ENCODE results near the gene GAREM1.
"Not testable (repeated sequence)": the region's sequence is repeated elsewhere in the genome, so short reads cannot be mapped to it uniquely, and the experiment has no call there.

The GAREM1 gene

DNA sequence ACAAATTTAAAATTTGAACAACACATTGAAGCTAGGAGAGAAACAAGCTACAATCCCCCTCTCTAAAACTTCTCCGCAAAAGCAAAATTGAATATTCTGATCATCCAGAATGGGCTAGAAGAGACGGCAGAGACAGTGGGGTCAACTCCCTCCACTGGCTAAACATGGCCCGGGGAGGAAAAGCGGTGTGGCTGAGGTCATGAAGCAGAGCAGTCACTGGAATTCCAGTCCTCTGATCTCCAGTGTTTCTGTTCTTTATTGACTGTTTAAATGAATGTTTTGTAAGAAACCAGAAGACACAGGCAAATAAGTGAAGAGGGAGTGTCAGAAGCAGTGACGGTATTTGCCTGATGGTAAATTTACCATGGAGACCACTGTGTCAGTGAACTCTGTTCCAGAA is 116.2 kb downstream of the GAREM1 start:
- Histone ChIP-seq H3K27ac (ENCODE audit: low read length) (no peak overlapping the region), H3K4me3 (ENCODE audit: low read length) (no peak overlapping the region), H3K9me3 (ENCODE audit: control insufficient read depth, insufficient read depth, low read length) (no peaks in the 10 kb centered on the region), H3K4me1 (ENCODE audit: control insufficient read depth, insufficient read depth, low read length) (peaks cover 2% of the 10 kb centered on the region; the same call in 1 of the 2 replicates), H3K27me3 (ENCODE audit: control insufficient read depth, insufficient read depth, low read length) (no peaks in the 10 kb centered on the region), H3K36me3 (ENCODE audit: control insufficient read depth, insufficient read depth, low read length) (no peaks in the 10 kb centered on the region)
- no peak for DNase-seq (ENCODE audit: low read depth, low spot score)
- no CpG with 5 or more reads among the region's 5 CpGs for WGBS (ENCODE audit: insufficient coverage, insufficient read length)

DNA sequence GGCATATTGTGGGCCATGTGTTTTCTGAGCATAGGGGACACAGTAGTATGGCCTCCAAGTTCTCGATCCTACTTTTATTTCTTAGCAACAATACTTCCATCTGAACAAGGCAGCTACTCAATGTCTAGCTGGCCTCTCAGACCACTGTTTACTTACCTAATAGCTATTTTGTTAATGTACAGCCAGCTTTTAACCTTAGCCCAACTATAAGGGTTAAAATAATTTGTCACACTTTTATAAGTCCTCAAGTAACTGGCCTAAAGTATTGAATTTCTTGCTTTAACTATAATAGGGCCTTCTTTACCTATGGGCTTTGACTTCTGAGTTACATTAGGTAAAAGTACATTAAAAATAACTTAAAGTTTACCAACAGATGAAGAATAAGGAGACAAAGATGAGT is 117.4 kb downstream of the GAREM1 start:
- H3K4me1 ChIP-seq (ENCODE audit: control insufficient read depth, insufficient read depth, low read length), result 0 out of 2 replicates have a peak, but pooled peaks cover 2% of the 10 kb centered on the region
- no peaks in the 10 kb centered on the region for H3K9me3 ChIP-seq (ENCODE audit: control insufficient read depth, insufficient read depth, low read length)
- WGBS (ENCODE audit: insufficient coverage, insufficient read length), result no CpG with 5 or more reads among the region's 1 CpG
- DNase-seq (ENCODE audit: low read depth, low spot score), result no peak
- H3K27me3 ChIP-seq (ENCODE audit: control insufficient read depth, insufficient read depth, low read length), result no peaks in the 10 kb centered on the region
- no peaks in the 10 kb centered on the region for H3K36me3 ChIP-seq (ENCODE audit: control insufficient read depth, insufficient read depth, low read length)
- H3K4me3 ChIP-seq (ENCODE audit: low read length), result no peak overlapping the region
- no peak overlapping the region for H3K27ac ChIP-seq (ENCODE audit: low read length)

DNA sequence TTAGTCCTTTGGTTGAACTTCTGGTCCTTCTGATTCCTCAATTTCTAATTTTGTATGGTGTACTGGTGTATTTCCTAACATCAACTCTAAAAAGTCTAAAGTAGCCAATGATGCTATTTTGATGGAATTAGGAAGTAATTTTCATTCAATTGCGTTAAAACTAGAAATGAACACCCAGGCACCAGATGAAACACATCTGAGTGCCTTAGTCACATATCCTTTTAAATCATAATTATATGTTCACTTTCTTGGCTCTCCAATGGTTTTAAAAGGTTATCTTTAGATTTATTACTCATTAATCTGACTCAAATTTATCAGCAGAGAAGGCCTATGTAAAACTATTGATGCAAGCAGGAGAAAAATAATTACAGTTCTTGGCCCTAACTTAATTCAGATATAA is 119.7 kb downstream of the GAREM1 start:
- no peaks in the 10 kb centered on the region for H3K9me3 ChIP-seq (ENCODE audit: control insufficient read depth, insufficient read depth, low read length)
- no peaks in the 10 kb centered on the region for H3K36me3 ChIP-seq (ENCODE audit: control insufficient read depth, insufficient read depth, low read length)
- H3K27ac ChIP-seq (ENCODE audit: low read length), result no peak overlapping the region
- no peaks in the 10 kb centered on the region for H3K4me1 ChIP-seq (ENCODE audit: control insufficient read depth, insufficient read depth, low read length)
- no peak overlapping the region for H3K4me3 ChIP-seq (ENCODE audit: low read length)
- DNase-seq (ENCODE audit: low read depth, low spot score), result no peak
- no CpG with 5 or more reads among the region's 1 CpG for WGBS (ENCODE audit: insufficient coverage, insufficient read length)
- H3K27me3 ChIP-seq (ENCODE audit: control insufficient read depth, insufficient read depth, low read length), result no peaks in the 10 kb centered on the region

GRCh38 chr18:32349728-32350395 is 120.8 kb downstream of the GAREM1 start:
- no peak overlapping the region for H3K27ac ChIP-seq (ENCODE audit: low read length)
- no peaks in the 10 kb centered on the region for H3K9me3 ChIP-seq (ENCODE audit: control insufficient read depth, insufficient read depth, low read length)
- H3K4me1 ChIP-seq (ENCODE audit: control insufficient read depth, insufficient read depth, low read length), result no peaks in the 10 kb centered on the region
- no peak for DNase-seq (ENCODE audit: low read depth, low spot score)
- no peak overlapping the region for H3K4me3 ChIP-seq (ENCODE audit: low read length)
- no CpG with 5 or more reads among the region's 4 CpGs for WGBS (ENCODE audit: insufficient coverage, insufficient read length)
- no peaks in the 10 kb centered on the region for H3K27me3 ChIP-seq (ENCODE audit: control insufficient read depth, insufficient read depth, low read length)
- H3K36me3 ChIP-seq (ENCODE audit: control insufficient read depth, insufficient read depth, low read length), result no peaks in the 10 kb centered on the region

GRCh38 chr18:32346671-32347070 is 124.0 kb downstream of the GAREM1 start:
- Histone ChIP-seq H3K27ac (ENCODE audit: low read length) (no peak overlapping the region), H3K4me3 (ENCODE audit: low read length) (no peak overlapping the region), H3K36me3 (ENCODE audit: control insufficient read depth, insufficient read depth, low read length) (no peaks in the 10 kb centered on the region), H3K4me1 (ENCODE audit: control insufficient read depth, insufficient read depth, low read length) (no peaks in the 10 kb centered on the region), H3K9me3 (ENCODE audit: control insufficient read depth, insufficient read depth, low read length) (no peaks in the 10 kb centered on the region), H3K27me3 (ENCODE audit: control insufficient read depth, insufficient read depth, low read length) (no peaks in the 10 kb centered on the region)
- WGBS (ENCODE audit: insufficient coverage, insufficient read length), result no CpG with 5 or more reads among the region's 4 CpGs
- DNase-seq (ENCODE audit: low read depth, low spot score), result no peak

DNA sequence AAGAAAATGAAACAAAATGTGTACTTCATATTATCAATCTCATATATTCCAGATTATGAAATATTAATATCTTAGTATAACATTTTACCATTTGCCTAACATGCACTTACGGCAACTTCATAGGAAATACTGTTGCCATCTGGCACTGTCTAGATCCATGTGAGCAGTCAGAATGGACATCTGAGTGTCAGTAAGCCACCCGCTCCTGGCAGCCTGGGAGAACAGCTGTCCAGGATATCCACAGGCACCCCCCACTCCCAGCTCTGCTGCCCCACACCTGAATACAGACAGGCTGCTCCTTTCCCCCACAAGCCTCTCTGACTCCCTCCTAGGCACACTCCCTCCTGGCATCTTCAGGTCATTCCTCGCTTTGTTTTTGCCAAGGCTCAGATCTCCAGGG is 127.0 kb downstream of the GAREM1 start:
- Histone ChIP-seq H3K4me1 (ENCODE audit: control insufficient read depth, insufficient read depth, low read length) (no peaks in the 10 kb centered on the region), H3K27me3 (ENCODE audit: control insufficient read depth, insufficient read depth, low read length) (no peaks in the 10 kb centered on the region), H3K9me3 (ENCODE audit: control insufficient read depth, insufficient read depth, low read length) (no peaks in the 10 kb centered on the region), H3K27ac (ENCODE audit: low read length) (no peak overlapping the region), H3K4me3 (ENCODE audit: low read length) (no peak overlapping the region), H3K36me3 (ENCODE audit: control insufficient read depth, insufficient read depth, low read length) (no peaks in the 10 kb centered on the region)
- no peak for DNase-seq (ENCODE audit: low read depth, low spot score)
- no CpG with 5 or more reads among the region's 3 CpGs for WGBS (ENCODE audit: insufficient coverage, insufficient read length)

- not testable (repeated sequence) for H3K27me3 ChIP-seq (ENCODE audit: control insufficient read depth, insufficient read depth, low read length); H3K36me3 ChIP-seq (ENCODE audit: control insufficient read depth, insufficient read depth, low read length); H3K4me1 ChIP-seq (ENCODE audit: control insufficient read depth, insufficient read depth, low read length); DNase-seq (ENCODE audit: low read depth, low spot score); H3K9me3 ChIP-seq (ENCODE audit: control insufficient read depth, insufficient read depth, low read length); H3K4me3 ChIP-seq (ENCODE audit: low read length); H3K27ac ChIP-seq (ENCODE audit: low read length)
- whole genome bisulfite sequencing (ENCODE audit: insufficient coverage, insufficient read length), result no CpG with 5 or more reads among the region's 3 CpGs
Observed at GRCh38 chr18:32341112-32341511, 129.6 kb downstream of the GAREM1 start.

GRCh38 chr18:32339045-32339444 is 131.6 kb downstream of the GAREM1 start:
- H3K27me3 ChIP-seq (ENCODE audit: control insufficient read depth, insufficient read depth, low read length), result no peaks in the 10 kb centered on the region
- no CpG with 5 or more reads among the region's 2 CpGs for WGBS (ENCODE audit: insufficient coverage, insufficient read length)
- no peaks in the 10 kb centered on the region for H3K9me3 ChIP-seq (ENCODE audit: control insufficient read depth, insufficient read depth, low read length)
- no peaks in the 10 kb centered on the region for H3K4me1 ChIP-seq (ENCODE audit: control insufficient read depth, insufficient read depth, low read length)
- H3K4me3 ChIP-seq (ENCODE audit: low read length), result no peak overlapping the region
- no peak for DNase-seq (ENCODE audit: low read depth, low spot score)
- H3K36me3 ChIP-seq (ENCODE audit: control insufficient read depth, insufficient read depth, low read length), result no peaks in the 10 kb centered on the region
- no peak overlapping the region for H3K27ac ChIP-seq (ENCODE audit: low read length)

DNA sequence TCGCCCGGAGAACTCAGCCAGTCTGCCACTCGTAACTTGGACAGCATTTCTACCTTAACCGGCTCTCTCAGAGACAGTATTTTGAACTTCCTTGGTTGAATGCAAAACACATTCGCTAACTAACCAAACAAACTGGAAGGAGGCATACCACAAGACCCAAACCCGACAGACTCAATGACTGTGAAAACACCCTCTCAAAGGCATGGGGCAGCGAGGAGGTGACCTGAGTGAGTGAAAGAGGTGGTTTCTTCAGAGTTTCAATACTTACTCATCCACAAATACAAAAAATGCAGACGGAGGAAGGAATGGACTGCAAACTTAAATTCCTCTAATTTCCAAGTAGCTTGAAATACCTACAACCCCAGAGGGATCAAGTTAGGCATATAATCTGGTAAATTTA is 132.9 kb downstream of the GAREM1 start:
- no peak for DNase-seq (ENCODE audit: low read depth, low spot score)
- Histone ChIP-seq H3K4me1 (ENCODE audit: control insufficient read depth, insufficient read depth, low read length) (no peaks in the 10 kb centered on the region), H3K9me3 (ENCODE audit: control insufficient read depth, insufficient read depth, low read length) (no peaks in the 10 kb centered on the region), H3K36me3 (ENCODE audit: control insufficient read depth, insufficient read depth, low read length) (no peaks in the 10 kb centered on the region), H3K27ac (ENCODE audit: low read length) (no peak overlapping the region), H3K27me3 (ENCODE audit: control insufficient read depth, insufficient read depth, low read length) (no peaks in the 10 kb centered on the region), H3K4me3 (ENCODE audit: low read length) (no peak overlapping the region)
- WGBS (ENCODE audit: insufficient coverage, insufficient read length), result no CpG with 5 or more reads among the region's 8 CpGs

GRCh38 chr18:32337347-32337746 is 133.3 kb downstream of the GAREM1 start:
- no peak for DNase-seq (ENCODE audit: low read depth, low spot score)
- no peaks in the 10 kb centered on the region for H3K9me3 ChIP-seq (ENCODE audit: control insufficient read depth, insufficient read depth, low read length)
- no peaks in the 10 kb centered on the region for H3K36me3 ChIP-seq (ENCODE audit: control insufficient read depth, insufficient read depth, low read length)
- H3K27ac ChIP-seq (ENCODE audit: low read length), result no peak overlapping the region
- WGBS (ENCODE audit: insufficient coverage, insufficient read length), result no CpG with 5 or more reads among the region's 7 CpGs
- H3K4me3 ChIP-seq (ENCODE audit: low read length), result no peak overlapping the region
- H3K27me3 ChIP-seq (ENCODE audit: control insufficient read depth, insufficient read depth, low read length), result no peaks in the 10 kb centered on the region
- no peaks in the 10 kb centered on the region for H3K4me1 ChIP-seq (ENCODE audit: control insufficient read depth, insufficient read depth, low read length)

DNA sequence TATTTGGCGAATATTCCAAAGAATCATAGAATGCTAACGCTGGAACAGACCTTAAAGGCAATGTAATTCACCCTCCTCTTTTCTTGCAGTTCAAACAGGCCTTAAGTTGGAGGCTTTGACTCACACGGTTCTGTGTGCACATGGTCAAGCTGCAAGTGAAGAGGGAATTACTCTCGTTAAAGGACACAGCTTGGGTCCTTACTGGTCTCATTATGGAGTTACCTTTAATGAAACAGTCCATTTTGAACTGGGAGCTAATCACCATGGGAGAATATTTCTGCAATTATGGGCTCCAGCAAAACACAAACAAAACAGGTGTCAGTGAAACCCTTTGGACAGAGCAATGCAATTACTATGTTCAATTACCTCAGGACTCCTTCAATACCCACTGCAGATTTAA is 135.5 kb downstream of the GAREM1 start:
- no peaks in the 10 kb centered on the region for H3K36me3 ChIP-seq (ENCODE audit: control insufficient read depth, insufficient read depth, low read length)
- no peaks in the 10 kb centered on the region for H3K4me1 ChIP-seq (ENCODE audit: control insufficient read depth, insufficient read depth, low read length)
- H3K4me3 ChIP-seq (ENCODE audit: low read length), result no peak overlapping the region
- no peak overlapping the region for H3K27ac ChIP-seq (ENCODE audit: low read length)
- no CpG with 5 or more reads among the region's 4 CpGs for WGBS (ENCODE audit: insufficient coverage, insufficient read length)
- no peak for DNase-seq (ENCODE audit: low read depth, low spot score)
- no peaks in the 10 kb centered on the region for H3K27me3 ChIP-seq (ENCODE audit: control insufficient read depth, insufficient read depth, low read length)
- no peaks in the 10 kb centered on the region for H3K9me3 ChIP-seq (ENCODE audit: control insufficient read depth, insufficient read depth, low read length)

All from iPS DF 6.9 (cell line).